Measurements from ENCODE around the gene CADPS. TPM values are rescaled to one million over a fixed set of nuclear protein-coding genes. Genes with fewer than 3 reads are reported as not detected.

The CADPS gene
- total and polyA plus RNA-seq, 2 experiments from 2014 or later: 2.8 to 8.1 TPM

DNA sequence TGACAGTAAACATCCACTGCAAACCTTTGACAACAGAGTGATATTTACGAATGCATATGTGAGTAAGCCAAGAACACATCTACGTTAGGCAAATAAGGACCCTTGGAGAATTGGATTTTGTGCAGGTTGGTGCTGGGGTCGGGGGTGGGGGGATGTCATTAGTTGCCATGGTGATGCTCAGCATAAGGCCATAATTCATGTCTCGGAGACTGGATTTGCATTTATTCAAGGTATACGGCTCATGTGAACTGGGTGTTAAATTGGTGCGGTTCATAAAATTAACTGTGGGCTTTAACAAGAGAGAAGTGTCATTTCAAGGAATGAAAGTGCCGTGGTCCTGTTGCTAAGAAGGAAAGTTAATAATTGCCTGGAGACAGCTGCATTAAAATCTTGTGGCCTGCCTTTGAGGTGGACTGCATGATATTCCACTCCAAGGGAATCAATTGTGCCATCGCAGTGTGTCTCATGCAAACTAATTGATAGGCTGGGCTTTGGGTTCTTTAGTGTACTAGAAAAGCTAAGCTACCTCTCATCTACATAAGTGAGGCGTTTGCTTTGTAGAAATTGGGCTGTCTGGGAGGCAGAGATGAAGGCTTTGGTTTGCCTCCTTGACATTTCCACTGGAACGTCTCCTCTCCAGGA lies 273.0 kb downstream of the CADPS start:
- no peaks in the 10 kb centered on the region for H3K27me3 ChIP-seq
- no peaks in the 10 kb centered on the region for H3K79me2 ChIP-seq
- no peaks in the 10 kb centered on the region for H4K20me1 ChIP-seq (ENCODE audit: insufficient read depth, poor library complexity, severe bottlenecking)
- H3K9me3 ChIP-seq (ENCODE audit: low read depth): no peaks in the 10 kb centered on the region
- no peak overlapping the region for H2AFZ ChIP-seq
- no peaks in the 10 kb centered on the region for H3K36me3 ChIP-seq (replicated peaks; ENCODE audit: insufficient read depth, low read depth)
- H3K4me1 ChIP-seq (ENCODE audit: insufficient read depth): no peaks in the 10 kb centered on the region
- no peak overlapping the region for H3K4me3 ChIP-seq
- no peaks in the 10 kb centered on the region for H3K9me2 ChIP-seq (replicated peaks; ENCODE audit: insufficient read depth)
- no peak overlapping the region for H3K4me2 ChIP-seq
- TF ChIP-seq EZH2phosphoT487 (IDR thresholded peaks at IDR 0.05; ENCODE audit: low read depth, severe bottlenecking, unreplicated experiment): no peak
- TF ChIP-seq, protein P1, sequence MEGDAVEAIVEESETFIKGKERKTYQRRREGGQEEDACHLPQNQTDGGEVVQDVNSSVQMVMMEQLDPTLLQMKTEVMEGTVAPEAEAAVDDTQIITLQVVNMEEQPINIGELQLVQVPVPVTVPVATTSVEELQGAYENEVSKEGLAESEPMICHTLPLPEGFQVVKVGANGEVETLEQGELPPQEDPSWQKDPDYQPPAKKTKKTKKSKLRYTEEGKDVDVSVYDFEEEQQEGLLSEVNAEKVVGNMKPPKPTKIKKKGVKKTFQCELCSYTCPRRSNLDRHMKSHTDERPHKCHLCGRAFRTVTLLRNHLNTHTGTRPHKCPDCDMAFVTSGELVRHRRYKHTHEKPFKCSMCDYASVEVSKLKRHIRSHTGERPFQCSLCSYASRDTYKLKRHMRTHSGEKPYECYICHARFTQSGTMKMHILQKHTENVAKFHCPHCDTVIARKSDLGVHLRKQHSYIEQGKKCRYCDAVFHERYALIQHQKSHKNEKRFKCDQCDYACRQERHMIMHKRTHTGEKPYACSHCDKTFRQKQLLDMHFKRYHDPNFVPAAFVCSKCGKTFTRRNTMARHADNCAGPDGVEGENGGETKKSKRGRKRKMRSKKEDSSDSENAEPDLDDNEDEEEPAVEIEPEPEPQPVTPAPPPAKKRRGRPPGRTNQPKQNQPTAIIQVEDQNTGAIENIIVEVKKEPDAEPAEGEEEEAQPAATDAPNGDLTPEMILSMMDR (IDR thresholded peaks at IDR 0.05; ENCODE audit: poor library complexity): no peak
- no peak for TF ChIP-seq EZH2 (IDR thresholded peaks at IDR 0.05; ENCODE audit: borderline replicate concordance)
- H3K27ac ChIP-seq: no peak overlapping the region
- DNase-seq (ENCODE audit: low spot score): no peak
- WGBS (ENCODE audit: low lambda C conversion rate, missing lambda C conversion rate): 73% methylated on average over 10 of the region's 10 CpGs

DNA sequence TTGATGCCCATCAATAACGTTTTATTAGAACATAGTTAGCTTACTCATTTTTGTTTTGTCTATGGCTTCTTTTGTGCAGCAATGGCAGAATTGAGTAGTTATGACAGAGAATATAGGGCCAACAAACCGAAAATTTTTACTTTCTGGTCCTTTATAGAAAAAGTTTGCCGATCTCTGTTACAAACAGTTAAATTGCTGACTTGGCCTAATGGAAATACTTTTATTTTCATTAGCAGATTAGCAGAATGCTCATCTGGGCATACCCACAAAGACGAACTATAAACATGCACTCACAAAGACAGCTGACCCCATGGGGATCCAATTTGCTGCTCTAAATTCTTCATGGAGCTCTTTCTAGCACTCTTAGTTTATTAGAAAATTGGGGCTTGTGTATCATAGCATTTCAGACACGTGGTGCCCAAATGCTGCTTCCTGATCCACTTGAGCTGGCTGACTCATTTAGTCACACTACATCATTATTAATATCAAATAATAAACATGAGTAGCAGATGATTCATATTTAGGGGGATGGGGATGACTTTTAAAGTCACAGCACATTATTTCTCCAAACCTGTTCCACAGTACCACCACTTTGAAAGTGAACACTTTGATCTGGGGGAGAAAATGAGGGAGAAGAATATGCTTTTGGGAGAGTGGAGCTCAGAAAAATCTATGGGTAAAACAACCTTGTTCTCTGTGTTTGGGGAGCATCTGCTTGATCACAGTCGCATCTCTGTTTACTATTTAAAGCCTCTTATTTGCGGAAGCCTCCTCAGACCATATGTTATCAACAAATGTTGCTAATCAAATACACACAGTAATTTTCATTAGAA lies 273.8 kb downstream of the CADPS start:
- H3K27me3 ChIP-seq: no peaks in the 10 kb centered on the region
- H3K9me3 ChIP-seq (ENCODE audit: low read depth): no peaks in the 10 kb centered on the region
- H3K4me2 ChIP-seq: no peak overlapping the region
- no peak overlapping the region for H2AFZ ChIP-seq
- H4K20me1 ChIP-seq (ENCODE audit: insufficient read depth, poor library complexity, severe bottlenecking): no peaks in the 10 kb centered on the region
- H3K36me3 ChIP-seq (replicated peaks; ENCODE audit: insufficient read depth, low read depth): no peaks in the 10 kb centered on the region
- 56% methylated on average over 7 of the region's 7 CpGs for WGBS (ENCODE audit: low lambda C conversion rate, missing lambda C conversion rate)
- H3K4me1 ChIP-seq (ENCODE audit: insufficient read depth): no peaks in the 10 kb centered on the region
- DNase-seq (ENCODE audit: low spot score): no peak
- TF ChIP-seq, protein P1 (IDR thresholded peaks at IDR 0.05; ENCODE audit: poor library complexity): no peak
- TF ChIP-seq EZH2phosphoT487 (IDR thresholded peaks at IDR 0.05; ENCODE audit: low read depth, severe bottlenecking, unreplicated experiment) (no peak), EZH2 (IDR thresholded peaks at IDR 0.05; ENCODE audit: borderline replicate concordance) (no peak)
- H3K79me2 ChIP-seq: no peaks in the 10 kb centered on the region
- no peak overlapping the region for H3K4me3 ChIP-seq
- H3K27ac ChIP-seq: no peak overlapping the region
- H3K9me2 ChIP-seq (replicated peaks; ENCODE audit: insufficient read depth): no peaks in the 10 kb centered on the region

DNA sequence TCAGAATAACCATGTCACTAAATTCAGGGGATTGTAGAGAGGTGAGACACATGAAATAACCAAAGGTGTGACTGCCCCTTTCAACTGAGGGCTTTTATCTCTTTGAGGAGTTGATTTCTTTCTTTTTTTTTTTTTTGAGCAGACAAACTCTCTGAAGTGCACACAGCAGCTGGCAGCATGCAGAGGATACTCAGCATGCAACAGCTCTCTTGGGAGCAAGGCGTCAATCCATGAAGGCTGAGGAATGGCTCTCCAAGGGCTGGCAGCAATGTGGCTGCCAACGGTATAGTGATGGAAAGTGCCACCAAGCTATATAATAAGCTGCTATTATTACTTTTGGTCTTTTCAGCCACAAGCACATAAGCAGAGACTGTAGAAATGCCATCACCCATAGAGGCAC lies 275.2 kb downstream of the CADPS start:
- H3K4me2 ChIP-seq: no peak overlapping the region
- 94% methylated on average over 2 of the region's 2 CpGs for WGBS (ENCODE audit: low lambda C conversion rate, missing lambda C conversion rate)
- H3K36me3 ChIP-seq (replicated peaks; ENCODE audit: insufficient read depth, low read depth): no peaks in the 10 kb centered on the region
- no peaks in the 10 kb centered on the region for H3K79me2 ChIP-seq
- H3K9me3 ChIP-seq (ENCODE audit: low read depth): no peaks in the 10 kb centered on the region
- TF ChIP-seq EZH2 (IDR thresholded peaks at IDR 0.05; ENCODE audit: borderline replicate concordance): no peak
- TF ChIP-seq EZH2phosphoT487 (IDR thresholded peaks at IDR 0.05; ENCODE audit: low read depth, severe bottlenecking, unreplicated experiment): no peak
- TF ChIP-seq, protein P1 (IDR thresholded peaks at IDR 0.05; ENCODE audit: poor library complexity): no peak
- H3K27ac ChIP-seq: no peak overlapping the region
- no peak overlapping the region for H3K4me3 ChIP-seq
- no peaks in the 10 kb centered on the region for H3K4me1 ChIP-seq (ENCODE audit: insufficient read depth)
- H3K9me2 ChIP-seq (replicated peaks; ENCODE audit: insufficient read depth): no peaks in the 10 kb centered on the region
- no peak overlapping the region for H2AFZ ChIP-seq
- no peak for DNase-seq (ENCODE audit: low spot score)
- H3K27me3 ChIP-seq: no peaks in the 10 kb centered on the region
- no peaks in the 10 kb centered on the region for H4K20me1 ChIP-seq (ENCODE audit: insufficient read depth, poor library complexity, severe bottlenecking)

All from hepatocyte (in vitro differentiated cells).